Trophoblast cell (in vitro differentiated cells and primary cell): ENCODE data around the gene ENDOU.

Source experiments
- DNase-seq, 2 donors: peaks; one replicate each; pipeline ENCODE4 v3.0.0-alpha.2; 2016
- H2AFZ ChIP-seq: 2 replicates; pipeline ENCODE4 v1.6.1; 2013; ENCODE audit warnings: low read length, moderate library complexity, mild to moderate bottlenecking; ENCODE audit not compliant: insufficient read depth, poor library complexity
- H2AK5ac ChIP-seq: 2 replicates; pipeline ENCODE4 v1.6.1; 2013; ENCODE audit warnings: mild to moderate bottlenecking, low read length
- H2BK120ac ChIP-seq: 2 replicates; pipeline ENCODE4 v1.6.1; 2013; ENCODE audit warnings: low read length, mild to moderate bottlenecking, moderate library complexity; ENCODE audit not compliant: insufficient read depth, poor library complexity
- H2BK12ac ChIP-seq: 2 replicates; pipeline ENCODE4 v1.6.1; 2013; ENCODE audit warnings: mild to moderate bottlenecking, low read length, moderate library complexity
- H2BK5ac ChIP-seq: 2 replicates; pipeline ENCODE4 v1.6.1; 2013; ENCODE audit warnings: low read length, low read depth, moderate library complexity, mild to moderate bottlenecking; ENCODE audit not compliant: poor library complexity
- H3K14ac ChIP-seq: 2 replicates; pipeline ENCODE4 v1.6.1; 2013; ENCODE audit warnings: mild to moderate bottlenecking, low read length
- H3K18ac ChIP-seq: 2 replicates; pipeline ENCODE4 v1.6.1; 2013; ENCODE audit warnings: mild to moderate bottlenecking, low read length
- H3K23ac ChIP-seq: 2 replicates; pipeline ENCODE4 v1.6.1; 2013; ENCODE audit warnings: low read length
- H3K27ac ChIP-seq: 2 replicates; pipeline ENCODE4 v1.5.1; 2013; ENCODE audit warnings: low read depth, mild to moderate bottlenecking, inconsistent platforms, low read length, moderate library complexity
- H3K27me3 ChIP-seq: 2 replicates; pipeline ENCODE4 v1.6.1; 2013; ENCODE audit warnings: inconsistent platforms, mild to moderate bottlenecking, low read length, moderate library complexity; ENCODE audit not compliant: insufficient read depth
- H3K36me3 ChIP-seq, 2 experiments: 1 replicate in 1 of 2; 2 replicates in 1 of 2; pipeline ENCODE4 v1.6.1; 2013; ENCODE audit warnings: low read length in 2 of 2, mild to moderate bottlenecking in 2 of 2, moderate library complexity in 1 of 2; ENCODE audit not compliant: insufficient read depth in 2 of 2, control insufficient read depth in 1 of 2
- H3K4ac ChIP-seq: 2 replicates; pipeline ENCODE4 v1.6.1; 2013; ENCODE audit warnings: low read depth, mild to moderate bottlenecking, low read length, moderate library complexity
- H3K4me1 ChIP-seq, 2 experiments: 1 replicate in 1 of 2; 2 replicates in 1 of 2; pipeline ENCODE4 v1.6.1; 2013; ENCODE audit warnings: low read length in 2 of 2, mild to moderate bottlenecking in 2 of 2, moderate library complexity in 1 of 2; ENCODE audit not compliant: insufficient read depth in 2 of 2, control insufficient read depth in 1 of 2
- H3K4me2 ChIP-seq: 2 replicates; pipeline ENCODE4 v1.6.1; 2013; ENCODE audit warnings: inconsistent platforms, mild to moderate bottlenecking, low read length, moderate library complexity
- H3K4me3 ChIP-seq: 2 replicates; pipeline ENCODE4 v1.5.1; 2013; ENCODE audit warnings: mild to moderate bottlenecking, low read depth, low read length, inconsistent platforms
- H3K79me1 ChIP-seq: one replicate; pipeline ENCODE4 v1.6.1; 2013; ENCODE audit warnings: low read length
- H3K79me2 ChIP-seq: 2 replicates; pipeline ENCODE4 v1.6.1; 2013; ENCODE audit warnings: low read length, mild to moderate bottlenecking; ENCODE audit not compliant: control insufficient read depth, insufficient read depth, poor library complexity
- H3K9ac ChIP-seq: 2 replicates; pipeline ENCODE4 v1.6.1; 2013; ENCODE audit warnings: mild to moderate bottlenecking, low read length
- H3K9me3 ChIP-seq: 2 replicates; pipeline ENCODE4 v1.6.1; 2013; ENCODE audit warnings: low read depth, mild to moderate bottlenecking, control low read depth, inconsistent platforms, low read length; ENCODE audit not compliant: insufficient read depth
- H4K12ac ChIP-seq: 2 replicates; pipeline ENCODE4 v1.6.1; 2013; ENCODE audit warnings: low read depth, mild to moderate bottlenecking, low read length, moderate library complexity
- H4K8ac ChIP-seq: 2 replicates; pipeline ENCODE4 v1.6.1; 2013; ENCODE audit warnings: low read depth, mild to moderate bottlenecking, low read length, moderate library complexity
- H4K91ac ChIP-seq: one replicate; pipeline ENCODE4 v1.6.1; 2013; ENCODE audit warnings: low read depth, mild to moderate bottlenecking, low read length, moderate library complexity
- WGBS: extraction: QIAGEN DNeasy Blood & Tissue Kit; methylation state at CpG from one replicate; pipeline ENCODE4 v1.1.7; 2013; ENCODE audit warnings: missing lambda C conversion rate; ENCODE audit not compliant: insufficient read length, insufficient coverage; ENCODE audit errors: extremely low coverage; 5-methylcytosine and 5-hydroxymethylcytosine counted together

The ENDOU gene

DNA sequence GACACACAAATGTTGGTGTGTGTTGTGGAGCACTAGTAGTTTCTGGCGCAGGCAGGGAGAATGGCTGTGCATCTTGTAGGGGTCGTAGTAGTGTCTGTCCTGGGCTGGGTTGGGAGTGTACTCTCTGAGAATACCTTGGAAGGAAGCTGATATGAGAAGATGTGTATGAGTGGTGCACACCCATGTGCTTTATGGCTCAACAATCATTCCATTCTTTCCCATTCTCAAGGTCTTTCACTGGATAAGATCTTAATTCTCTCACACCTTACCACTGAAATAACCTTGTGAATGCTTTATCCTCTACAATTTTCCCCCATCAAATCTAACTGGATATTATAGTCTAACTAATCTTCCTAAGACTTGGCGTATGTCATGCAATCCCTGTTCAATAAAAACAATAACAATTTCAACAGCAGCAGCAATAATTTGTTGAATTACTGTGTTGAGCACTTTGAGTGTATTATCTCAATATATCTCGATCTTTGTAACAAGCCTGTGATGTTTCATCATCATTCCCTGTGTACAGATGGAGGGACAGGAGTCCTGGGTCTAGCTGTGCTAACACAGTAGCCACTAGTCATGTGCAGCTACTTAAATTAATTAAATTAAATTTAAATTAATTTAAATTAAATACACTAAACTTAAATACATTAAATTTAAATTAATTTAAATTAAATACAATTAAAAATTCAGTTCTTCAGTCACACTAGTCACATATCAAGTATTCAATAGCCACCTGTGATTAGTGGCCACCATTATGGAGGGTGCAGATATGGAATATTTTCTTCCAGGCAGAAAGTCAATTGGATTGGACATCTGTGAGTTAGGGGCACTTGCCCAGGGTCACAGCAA lies 44.2 kb upstream of the ENDOU start:
- Histone ChIP-seq H2BK120ac (peak overlapping the region; percentile 63), H2BK12ac (peak overlapping the region; percentile 59), H3K79me1 (peaks cover 10% of the 10 kb centered on the region), H3K4me2 (no peak overlapping the region), H2AFZ (no peak overlapping the region), H3K9ac (no peak overlapping the region), H3K9me3 (no peaks in the 10 kb centered on the region), H3K23ac (no peak overlapping the region), H3K14ac (peak overlapping the region; percentile 1), H3K36me3 (no peaks in the 10 kb centered on the region), H3K18ac (peak overlapping the region; percentile 25), H3K4ac (no peak overlapping the region), H4K8ac (peak overlapping the region; percentile 3), H3K27ac (no peak overlapping the region), H2BK5ac (no peak overlapping the region), H3K27me3 (peaks cover 8% of the 10 kb centered on the region), H4K91ac (peak overlapping the region; percentile 71), H2AK5ac (peak overlapping the region; percentile 71), H3K79me2 (no peaks in the 10 kb centered on the region), H3K4me1 (peaks cover 16 to 21% of the 10 kb centered on the region in 2 experiments), H3K4me3 (no peak overlapping the region), H4K12ac (no peak overlapping the region)
- WGBS: no CpG with 5 or more reads among the region's 4 CpGs
- peak in 1 of 2 donors; percentile 52 for DNase-seq

DNA sequence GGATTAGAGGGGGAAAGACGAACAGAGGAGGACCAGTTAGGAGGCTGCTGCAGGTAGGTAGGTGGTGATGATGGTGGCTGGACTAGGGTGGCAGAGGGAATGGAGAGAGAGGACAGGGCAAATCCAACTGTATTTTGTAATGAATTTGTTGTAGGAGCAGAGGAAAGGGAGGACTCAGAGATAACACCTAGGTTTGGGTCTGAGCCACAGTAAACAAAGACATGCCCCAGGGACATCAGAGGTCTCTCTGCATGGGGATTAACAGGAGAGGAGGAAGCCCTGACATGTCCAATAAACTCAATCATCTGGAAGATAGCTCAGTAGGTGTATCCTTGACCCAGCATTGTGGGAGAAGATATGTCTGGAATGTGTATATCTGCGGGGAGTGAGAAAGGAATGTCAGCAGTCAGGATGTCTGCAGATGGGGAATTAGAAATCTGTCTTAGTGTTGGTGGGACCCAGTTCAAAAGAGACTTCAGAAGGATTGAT lies 43.1 kb upstream of the ENDOU start:
- Histone ChIP-seq H4K8ac (no peak overlapping the region), H3K14ac (no peak overlapping the region), H3K4me2 (peak overlapping the region; percentile 35), H3K4me3 (no peak overlapping the region), H2BK120ac (no peak overlapping the region), H3K4me1 (peaks cover 12 to 16% of the 10 kb centered on the region in 2 experiments), H3K4ac (no peak overlapping the region), H3K36me3 (no peaks in the 10 kb centered on the region), H3K27ac (peak overlapping the region; percentile 22), H3K9me3 (no peaks in the 10 kb centered on the region), H4K12ac (no peak overlapping the region), H3K18ac (no peak overlapping the region), H3K23ac (no peak overlapping the region), H3K79me1 (peaks cover 8% of the 10 kb centered on the region), H3K27me3 (peaks cover 3% of the 10 kb centered on the region), H2AFZ (no peak overlapping the region), H3K9ac (no peak overlapping the region), H2BK12ac (peak overlapping the region; percentile 44), H3K79me2 (no peaks in the 10 kb centered on the region), H2BK5ac (no peak overlapping the region), H2AK5ac (no peak overlapping the region), H4K91ac (peak overlapping the region; percentile 53)
- WGBS: no CpG with 5 or more reads among the region's 2 CpGs
- DNase-seq: peak; percentile 25 to 68

DNA sequence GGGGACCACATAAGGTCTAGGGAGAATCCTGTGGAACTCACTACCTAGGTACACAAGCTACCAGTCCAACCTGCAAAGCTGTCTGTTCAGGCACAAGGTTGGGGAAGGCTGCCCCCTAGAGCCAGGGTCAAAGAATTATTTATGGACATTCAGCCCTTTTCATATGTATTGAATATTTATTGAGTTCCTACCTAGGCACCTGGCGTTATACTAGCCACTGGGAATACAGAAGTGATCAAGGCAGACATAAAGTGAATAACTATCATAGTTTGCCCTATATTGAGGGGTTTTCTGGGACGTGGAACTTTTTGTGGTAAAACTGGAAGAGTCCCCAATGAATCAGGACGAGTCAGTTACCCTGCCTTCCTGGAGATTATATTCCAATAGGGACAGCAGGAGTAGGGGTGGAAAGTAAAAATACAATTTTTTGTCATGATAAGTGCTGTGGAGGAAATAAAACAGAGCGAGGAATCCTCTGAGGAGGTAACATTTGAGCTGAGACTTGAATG lies 42.0 kb upstream of the ENDOU start:
- Histone ChIP-seq H3K79me1 (peaks cover 5% of the 10 kb centered on the region), H3K9ac (no peak overlapping the region), H3K36me3 (no peaks in the 10 kb centered on the region), H3K14ac (no peak overlapping the region), H2AFZ (no peak overlapping the region), H2BK12ac (no peak overlapping the region), H2BK120ac (no peak overlapping the region), H4K12ac (no peak overlapping the region), H3K9me3 (no peaks in the 10 kb centered on the region), H3K4me1 (peaks cover 12 to 16% of the 10 kb centered on the region in 2 experiments), H3K27ac (no peak overlapping the region), H3K79me2 (no peaks in the 10 kb centered on the region), H3K4ac (no peak overlapping the region), H4K91ac (no peak overlapping the region), H3K4me2 (no peak overlapping the region), H2AK5ac (no peak overlapping the region), H3K4me3 (no peak overlapping the region), H2BK5ac (no peak overlapping the region), H3K23ac (no peak overlapping the region), H3K27me3 (no peaks in the 10 kb centered on the region), H4K8ac (no peak overlapping the region), H3K18ac (no peak overlapping the region)
- DNase-seq: peak; percentile 27 to 69
- no CpG with 5 or more reads among the region's 4 CpGs for WGBS

DNA sequence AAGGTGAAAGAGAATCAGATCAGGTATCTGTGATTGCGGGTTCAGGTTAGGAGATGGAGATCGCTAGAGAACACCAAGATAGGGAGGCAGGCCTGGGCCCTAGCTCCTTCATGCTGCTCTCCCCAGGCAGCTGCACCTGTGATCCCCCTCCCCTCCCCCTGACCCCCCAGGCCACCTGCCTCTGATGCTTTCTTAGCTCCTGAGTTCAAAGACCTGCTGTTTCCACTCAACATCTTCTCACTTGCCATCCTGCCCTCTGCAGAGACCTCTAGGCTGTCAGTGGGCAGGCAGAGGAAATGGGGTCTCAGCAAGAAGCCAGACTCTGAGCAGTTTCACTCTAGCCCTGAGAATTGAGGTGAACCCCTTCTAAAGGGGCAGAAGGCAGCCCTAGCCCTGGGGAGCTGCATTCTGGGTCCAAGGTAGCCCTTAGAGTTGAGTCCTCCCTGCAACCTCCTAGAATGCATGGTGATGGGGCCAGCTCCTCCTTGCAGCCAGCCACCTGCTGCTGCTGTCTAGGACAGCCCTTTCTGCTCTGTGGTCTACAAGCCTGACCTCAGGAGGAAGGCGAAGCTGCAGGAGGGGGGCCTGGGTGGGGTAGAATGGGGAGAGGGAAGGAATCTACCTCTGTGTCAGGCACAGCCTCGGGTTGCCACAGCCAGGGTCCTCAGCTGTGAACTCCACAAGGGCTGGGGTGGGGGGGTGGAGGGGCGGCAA lies 41.4 kb upstream of the ENDOU start:
- Histone ChIP-seq H3K4me3 (no peak overlapping the region), H2AFZ (no peak overlapping the region), H4K12ac (no peak overlapping the region), H3K23ac (no peak overlapping the region), H3K9ac (no peak overlapping the region), H3K18ac (no peak overlapping the region), H3K4ac (no peak overlapping the region), H3K79me2 (no peaks in the 10 kb centered on the region), H3K79me1 (peaks cover 5% of the 10 kb centered on the region), H3K4me2 (no peak overlapping the region), H2AK5ac (no peak overlapping the region), H2BK5ac (no peak overlapping the region), H3K14ac (no peak overlapping the region), H3K27me3 (no peaks in the 10 kb centered on the region), H3K4me1 (peaks cover 12 to 16% of the 10 kb centered on the region in 2 experiments), H3K27ac (no peak overlapping the region), H3K9me3 (no peaks in the 10 kb centered on the region), H2BK12ac (no peak overlapping the region), H3K36me3 (no peaks in the 10 kb centered on the region), H2BK120ac (no peak overlapping the region), H4K8ac (no peak overlapping the region), H4K91ac (no peak overlapping the region)
- DNase-seq: no peak
- WGBS: no CpG with 5 or more reads among the region's 5 CpGs
